ENCODE measurements around the gene EXOC6. TPM values are rescaled to one million over a fixed set of nuclear protein-coding genes. Genes with fewer than 3 reads are reported as not detected.

EXOC6 gene
- total RNA-seq, 2 experiments from 2014 or later = 8.0 to 9.4 TPM

DNA sequence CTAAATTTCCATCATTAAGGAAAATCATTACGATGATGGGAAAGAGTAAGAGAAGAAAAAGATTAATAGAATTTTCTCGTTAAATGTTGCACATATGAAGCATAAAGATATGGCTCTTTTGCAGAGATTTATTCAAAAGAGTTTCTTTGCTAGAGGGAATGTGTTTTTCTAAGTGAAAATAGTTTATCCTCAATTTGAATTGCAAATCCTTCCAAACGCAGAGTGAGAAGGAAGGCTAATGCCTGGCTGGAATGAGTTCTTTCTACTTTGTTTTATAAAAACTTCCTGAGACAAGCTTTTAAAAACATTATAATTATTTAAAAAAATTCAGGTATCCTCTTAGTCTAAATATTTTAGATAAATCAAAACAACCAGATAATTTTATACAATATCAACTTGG lies 239.5 kb downstream of the EXOC6 start:
- Histone ChIP-seq H3K79me2 (ENCODE audit: insufficient read depth, low read depth, low read length) (no peaks in the 10 kb centered on the region), H3K9me3 (ENCODE audit: low read length) (no peaks in the 10 kb centered on the region), H2AFZ (ENCODE audit: low read length) (no peak overlapping the region), H3K9me2 (ENCODE audit: insufficient read depth, low read length) (no peaks in the 10 kb centered on the region), H4K20me1 (ENCODE audit: insufficient read depth, low read length) (no peaks in the 10 kb centered on the region), H3K4me3 (ENCODE audit: low read depth, low read length, poor library complexity, severe bottlenecking) (no peak overlapping the region), H3K36me3 (ENCODE audit: insufficient read depth, low read length) (no peaks in the 10 kb centered on the region), H3K27ac (ENCODE audit: low read depth, low read length, poor library complexity, severe bottlenecking) (no peak overlapping the region), H3K4me1 (ENCODE audit: insufficient read depth, low read length, poor library complexity, severe bottlenecking) (no peaks in the 10 kb centered on the region), H3K4me2 (ENCODE audit: low read length) (no peak overlapping the region)
- ChIA-PET POLR2A (interaction anchor here (0.7 to 1.1 kb wide), 3 partner anchors 18 to 1037 kb away, joined by 3 read pairs; no protein-coding TSS in a partner anchor), CTCF (ENCODE audit: unreplicated experiment) (no interaction called here)
- TF ChIP-seq EZH2phosphoT487 (IDR thresholded peaks at IDR 0.05; ENCODE audit: borderline replicate concordance, low read depth, low read length) = no peak
- TF ChIP-seq, protein P1, sequence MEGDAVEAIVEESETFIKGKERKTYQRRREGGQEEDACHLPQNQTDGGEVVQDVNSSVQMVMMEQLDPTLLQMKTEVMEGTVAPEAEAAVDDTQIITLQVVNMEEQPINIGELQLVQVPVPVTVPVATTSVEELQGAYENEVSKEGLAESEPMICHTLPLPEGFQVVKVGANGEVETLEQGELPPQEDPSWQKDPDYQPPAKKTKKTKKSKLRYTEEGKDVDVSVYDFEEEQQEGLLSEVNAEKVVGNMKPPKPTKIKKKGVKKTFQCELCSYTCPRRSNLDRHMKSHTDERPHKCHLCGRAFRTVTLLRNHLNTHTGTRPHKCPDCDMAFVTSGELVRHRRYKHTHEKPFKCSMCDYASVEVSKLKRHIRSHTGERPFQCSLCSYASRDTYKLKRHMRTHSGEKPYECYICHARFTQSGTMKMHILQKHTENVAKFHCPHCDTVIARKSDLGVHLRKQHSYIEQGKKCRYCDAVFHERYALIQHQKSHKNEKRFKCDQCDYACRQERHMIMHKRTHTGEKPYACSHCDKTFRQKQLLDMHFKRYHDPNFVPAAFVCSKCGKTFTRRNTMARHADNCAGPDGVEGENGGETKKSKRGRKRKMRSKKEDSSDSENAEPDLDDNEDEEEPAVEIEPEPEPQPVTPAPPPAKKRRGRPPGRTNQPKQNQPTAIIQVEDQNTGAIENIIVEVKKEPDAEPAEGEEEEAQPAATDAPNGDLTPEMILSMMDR (conservative IDR thresholded peaks at IDR 0.05; ENCODE audit: low read length) = no peak
- BruUV-seq (replicated peaks) = no TSS peak
- intact Hi-C loops (cut with micrococcal nuclease; ENCODE audit: unreplicated experiment) = no loop called here
- DNase-seq (ENCODE audit: low spot score) = no peak

DNA sequence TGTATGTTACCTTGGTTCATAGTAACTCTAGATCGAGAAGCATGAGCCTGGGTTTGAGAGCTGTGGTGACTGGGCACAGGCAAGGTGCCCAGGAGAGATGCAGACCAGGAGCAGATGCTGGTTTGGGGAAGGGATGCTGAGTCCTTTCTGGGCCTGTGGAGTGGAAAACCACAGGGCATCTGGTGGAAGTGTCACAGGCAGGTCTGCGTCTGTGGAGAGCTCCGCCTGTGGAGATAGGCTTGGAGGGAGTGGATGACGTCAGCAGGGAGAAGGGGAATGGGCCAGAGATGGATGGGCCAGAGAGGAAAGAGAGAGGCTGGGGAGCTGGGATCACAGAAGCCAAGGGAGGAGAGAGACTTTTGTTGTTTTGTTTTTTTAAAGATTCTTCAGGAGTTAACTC lies 240.1 kb downstream of the EXOC6 start:
- Histone ChIP-seq H3K4me1 (ENCODE audit: insufficient read depth, low read length, poor library complexity, severe bottlenecking) (no peaks in the 10 kb centered on the region), H2AFZ (ENCODE audit: low read length) (no peak overlapping the region), H3K9me2 (ENCODE audit: insufficient read depth, low read length) (no peaks in the 10 kb centered on the region), H3K79me2 (ENCODE audit: insufficient read depth, low read depth, low read length) (no peaks in the 10 kb centered on the region), H4K20me1 (ENCODE audit: insufficient read depth, low read length) (no peaks in the 10 kb centered on the region), H3K36me3 (ENCODE audit: insufficient read depth, low read length) (no peaks in the 10 kb centered on the region), H3K4me2 (ENCODE audit: low read length) (no peak overlapping the region), H3K4me3 (ENCODE audit: low read depth, low read length, poor library complexity, severe bottlenecking) (no peak overlapping the region), H3K9me3 (ENCODE audit: low read length) (no peaks in the 10 kb centered on the region), H3K27ac (ENCODE audit: low read depth, low read length, poor library complexity, severe bottlenecking) (no peak overlapping the region)
- DNase-seq (ENCODE audit: low spot score) = no peak
- ChIA-PET CTCF (ENCODE audit: unreplicated experiment) (no interaction called here), POLR2A (interaction anchor here (0.8 to 1.1 kb wide), 2 partner anchors 9 to 19 kb away, joined by 3 read pairs; no protein-coding TSS in a partner anchor)
- BruUV-seq (replicated peaks) = no TSS peak
- no peak for TF ChIP-seq EZH2phosphoT487 (IDR thresholded peaks at IDR 0.05; ENCODE audit: borderline replicate concordance, low read depth, low read length)
- TF ChIP-seq, protein P1 (conservative IDR thresholded peaks at IDR 0.05; ENCODE audit: low read length) = no peak
- intact Hi-C loops (cut with micrococcal nuclease; ENCODE audit: unreplicated experiment) = no loop called here

DNA sequence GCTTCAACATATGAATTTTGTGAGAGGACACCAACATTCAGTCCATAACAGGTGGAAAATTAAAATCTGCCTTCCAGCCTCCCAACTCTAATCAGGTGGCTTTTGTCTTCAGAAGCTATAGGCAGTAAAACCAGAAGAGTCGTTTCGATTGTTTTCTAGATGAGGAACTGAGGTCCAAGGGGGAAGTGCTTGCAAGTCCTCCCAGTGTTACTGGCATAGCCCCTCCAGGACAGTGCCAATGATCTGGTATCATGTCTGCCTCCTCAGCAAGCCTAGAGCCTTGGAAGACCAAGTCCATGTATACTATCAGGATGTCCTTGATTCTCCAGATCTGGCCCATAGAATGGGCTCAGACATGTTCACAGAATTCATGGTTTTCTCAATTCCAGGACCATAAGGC lies 242.3 kb downstream of the EXOC6 start:
- TF ChIP-seq, protein P1 (conservative IDR thresholded peaks at IDR 0.05; ENCODE audit: low read length) = no peak
- TF ChIP-seq EZH2phosphoT487 (IDR thresholded peaks at IDR 0.05; ENCODE audit: borderline replicate concordance, low read depth, low read length) = no peak
- ChIA-PET CTCF (ENCODE audit: unreplicated experiment) (no interaction called here), POLR2A (interaction anchor here (0.5 to 0.7 kb wide), 3 partner anchors 69 to 995 kb away, joined by 3 read pairs; no protein-coding TSS in a partner anchor)
- Histone ChIP-seq H2AFZ (ENCODE audit: low read length) (no peak overlapping the region), H3K79me2 (ENCODE audit: insufficient read depth, low read depth, low read length) (no peaks in the 10 kb centered on the region), H3K4me2 (ENCODE audit: low read length) (no peak overlapping the region), H3K4me1 (ENCODE audit: insufficient read depth, low read length, poor library complexity, severe bottlenecking) (no peaks in the 10 kb centered on the region), H3K4me3 (ENCODE audit: low read depth, low read length, poor library complexity, severe bottlenecking) (no peak overlapping the region), H3K9me3 (ENCODE audit: low read length) (no peaks in the 10 kb centered on the region), H3K9me2 (ENCODE audit: insufficient read depth, low read length) (no peaks in the 10 kb centered on the region), H3K27ac (ENCODE audit: low read depth, low read length, poor library complexity, severe bottlenecking) (no peak overlapping the region), H4K20me1 (ENCODE audit: insufficient read depth, low read length) (no peaks in the 10 kb centered on the region), H3K36me3 (ENCODE audit: insufficient read depth, low read length) (no peaks in the 10 kb centered on the region)
- intact Hi-C loops (cut with micrococcal nuclease; ENCODE audit: unreplicated experiment) = no loop called here
- no TSS peak for BruUV-seq (replicated peaks)
- no peak for DNase-seq (ENCODE audit: low spot score)
